AG04450 (cell line): ENCODE data around the gene TRIM69. TPM values are rescaled to one million over a fixed set of nuclear protein-coding genes. Genes with fewer than 3 reads are reported as not detected.
"Not testable (repeated sequence)": the region's sequence is repeated elsewhere in the genome, so short reads cannot be mapped to it uniquely, and the experiment has no call there.

ENCODE experiments used
- CTCF ChIA-PET: fragments of 300-600, 350-600 bp; formaldehyde crosslinking; extraction: SDS; loops from one replicate; lab custom pipeline; 2022; ENCODE audit warnings: antibody characterized with exemption, inconsistent platforms; lab: Charles Lee
- POLR2A ChIA-PET: fragments of 350-600 bp; formaldehyde crosslinking; extraction: SDS; loops from one replicate; lab custom pipeline; 2021; ENCODE audit warnings: antibody characterized with exemption, inconsistent platforms; lab: Yijun Ruan, JAX
- DNase-seq: peaks from one replicate; pipeline ENCODE4 v3.0.0-alpha.2; 2011; ENCODE audit warnings: low read depth, low spot score
- H3K27ac ChIP-seq: one replicate; pipeline ENCODE4 v1.5.1; 2012; ENCODE audit warnings: low read depth, low read length, control low read depth
- H3K27me3 ChIP-seq: one replicate; pipeline ENCODE4 v1.6.0; 2012; ENCODE audit warnings: low read length; ENCODE audit not compliant: control insufficient read depth, insufficient read depth
- H3K4me3 ChIP-seq: 2 replicates; pipeline ENCODE4 v1.5.1; 2011; ENCODE audit warnings: mild to moderate bottlenecking, low read depth, low read length, control low read depth
- H3K9me3 ChIP-seq: 2 replicates; pipeline ENCODE4 v1.5.1; 2012; ENCODE audit warnings: low read length; ENCODE audit not compliant: control insufficient read depth, insufficient read depth
- CTCF ChIP-seq: IDR thresholded peaks from 2 replicates; pipeline ENCODE4 v1.5.1; 2011; ENCODE audit warnings: low read depth, low read length, control low read depth, inconsistent platforms
- polyA plus RNA-seq: library from polyadenylated mRNA; depleted of rRNA; stranded (reverse); fragments of >200 nt; gene quantifications from 2 replicates; pipeline ENCODE4 v1.2.3, GENCODE V29; 2011

TRIM69 gene
- polyA plus RNA-seq, 1 experiment = 16.4 TPM

DNA sequence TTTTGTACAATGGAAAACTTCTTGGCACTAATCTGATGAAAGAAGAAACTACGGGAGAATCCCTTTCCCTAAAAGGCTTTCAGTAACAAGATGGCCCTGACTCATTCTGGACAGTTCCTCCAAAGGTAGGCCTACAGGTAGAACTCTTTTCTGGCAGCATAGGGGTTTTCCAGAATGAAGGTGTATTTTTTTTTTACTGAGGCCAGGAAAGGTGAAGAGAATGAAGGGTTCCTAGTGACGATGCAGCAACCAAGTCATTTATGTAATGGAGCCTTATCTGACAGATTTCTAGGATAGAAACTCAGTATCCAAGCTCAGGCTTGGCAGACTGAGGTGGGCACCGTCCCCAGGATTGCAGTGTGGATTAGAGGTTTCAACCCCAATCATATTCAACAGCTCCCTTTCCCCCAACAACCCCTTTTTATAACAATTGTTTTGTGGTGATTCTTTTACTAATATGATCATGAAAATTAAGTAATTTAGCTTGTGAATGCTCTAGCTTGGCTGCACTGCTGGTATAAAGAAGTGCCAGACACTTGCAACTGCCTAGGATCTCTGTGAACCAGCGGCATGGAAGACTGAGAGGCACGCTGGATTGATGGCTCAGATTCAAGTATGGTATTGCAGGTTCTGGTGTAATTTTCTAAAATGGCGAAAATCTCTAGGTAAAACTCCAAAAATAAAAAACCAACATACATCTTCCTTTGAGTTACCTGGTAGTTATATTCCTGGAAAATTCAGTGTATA is 8.7 kb upstream of the TRIM69 start:
- no peak overlapping the region for H3K4me3 ChIP-seq

DNA sequence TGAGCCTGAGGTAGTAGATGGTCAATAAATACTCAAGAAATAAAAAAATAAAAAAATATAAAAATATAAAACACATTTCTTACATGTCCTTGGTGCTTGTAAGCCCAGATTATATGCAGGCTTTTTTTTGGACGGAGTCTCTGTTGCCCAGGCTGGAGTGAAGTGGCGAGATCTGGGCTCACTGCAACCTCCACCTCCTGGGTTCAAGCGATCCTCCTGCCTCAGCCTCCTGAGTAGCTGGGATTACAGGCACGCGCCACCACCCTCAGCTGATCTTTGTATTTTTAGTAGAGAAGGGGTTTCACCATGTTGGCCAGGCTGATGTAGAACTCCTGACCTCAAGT is 8.1 kb upstream of the TRIM69 start:
- CTCF ChIA-PET = interaction anchor here (1.0 to 7.2 kb wide), 3 partner anchors 10 to 64 kb away, joined by 14 to 41 read pairs (median 34); partner anchors contain the start of genes B2M and SPG11
- Histone ChIP-seq H3K27ac (peak overlapping the region; percentile 95), H3K4me3 (peak overlapping the region; percentile 83)
- not testable (repeated sequence) for H3K27me3 ChIP-seq, DNase-seq, H3K9me3 ChIP-seq
- POLR2A ChIA-PET = interaction anchor here (0.6 to 4.6 kb wide), 4 partner anchors 8 to 191 kb away, joined by 3 to 67 read pairs (median 6); partner anchors contain the start of genes B2M, EIF3J, PATL2 and SPG11

More for the DNA sequence above, 8.7 kb upstream of the TRIM69 start:
- ChIA-PET POLR2A (interaction anchor here (0.6 to 4.6 kb wide), 2 partner anchors 9 to 16 kb away, joined by 3 to 67 read pairs; partner anchors contain the start of genes B2M, PATL2 and TRIM69), CTCF (interaction anchor here (0.7 to 7.2 kb wide), 3 partner anchors 11 to 63 kb away, joined by 3 to 41 read pairs (median 34); partner anchors contain the start of genes B2M and SPG11)
- TF ChIP-seq CTCF = no peak
- Histone ChIP-seq H3K27ac (peak overlapping the region; percentile 95), H3K9me3 (no peaks in the 10 kb centered on the region), H3K27me3 (no peaks in the 10 kb centered on the region)
- no peak for DNase-seq

- no peak for TF ChIP-seq CTCF
- DNase-seq = peak; percentile 95
- H3K4me3 ChIP-seq = peak overlapping the region; percentile 83
- ChIA-PET POLR2A (interaction anchor here (1.0 to 4.6 kb wide), 3 partner anchors 17 to 192 kb away, joined by 4 to 67 read pairs (median 7); partner anchors contain the start of genes B2M, EIF3J, PATL2 and SPG11), CTCF (interaction anchor here (1.0 to 7.2 kb wide), 4 partner anchors 10 to 64 kb away, joined by 3 to 41 read pairs (median 24); partner anchors contain the start of genes B2M, PATL2 and SPG11)
- H3K9me3 ChIP-seq = no peaks in the 10 kb centered on the region
- peak overlapping the region; percentile 95 for H3K27ac ChIP-seq
- no peaks in the 10 kb centered on the region for H3K27me3 ChIP-seq
Measured at GRCh38 chr15:44728576-44729407, 7.5 kb upstream of the TRIM69 start.

GRCh38 chr15:44729408-44730127 is 6.8 kb upstream of the TRIM69 start:
- DNase-seq = no peak
- no peak for TF ChIP-seq CTCF
- Histone ChIP-seq H3K4me3 (peak overlapping the region; percentile 83), H3K9me3 (no peaks in the 10 kb centered on the region), H3K27ac (peak overlapping the region; percentile 95), H3K27me3 (no peaks in the 10 kb centered on the region)
- ChIA-PET POLR2A (interaction anchor here (1.0 to 4.6 kb wide), 3 partner anchors 17 to 193 kb away, joined by 4 to 67 read pairs (median 7); partner anchors contain the start of genes B2M, EIF3J, PATL2 and SPG11), CTCF (interaction anchor here (1.0 to 7.2 kb wide), 5 partner anchors 9 to 65 kb away, joined by 3 to 41 read pairs (median 14); partner anchors contain the start of genes B2M, PATL2 and SPG11)
